GM23248 (cell line): ENCODE data around the gene NECTIN4.

Source experiments
- EZH2 ChIP-seq: fragments of 200-600 bp; sonication (generic); IDR thresholded peaks from 2 replicates; pipeline ENCODE4 v1.6.1; 2018; ENCODE audit warnings: antibody characterized with exemption, mild to moderate bottlenecking; ENCODE audit not compliant: insufficient read depth, poor library complexity, severe bottlenecking
- EZH2phosphoT487 ChIP-seq: fragments of 200-600 bp; sonication (generic); IDR thresholded peaks from 2 replicates; pipeline ENCODE4 v1.6.1; 2018; ENCODE audit warnings: antibody characterized with exemption, moderate library complexity, mild to moderate bottlenecking, low read depth; ENCODE audit not compliant: insufficient read depth

GRCh38 chr1:161070761-161071160 lies 18.6 kb downstream of the NECTIN4 start:
- TF ChIP-seq EZH2phosphoT487 (no peak), EZH2 (no peak)
